Middle frontal gyrus (tissue), 1 donor: ENCODE results near the gene BMP5.

Experiments used
- DNase-seq: peaks from one replicate; pipeline ENCODE4 v3.0.0-alpha.2; 2015; ENCODE audit warnings: low spot score; ENCODE audit errors: extremely low spot score

Gene BMP5

DNA sequence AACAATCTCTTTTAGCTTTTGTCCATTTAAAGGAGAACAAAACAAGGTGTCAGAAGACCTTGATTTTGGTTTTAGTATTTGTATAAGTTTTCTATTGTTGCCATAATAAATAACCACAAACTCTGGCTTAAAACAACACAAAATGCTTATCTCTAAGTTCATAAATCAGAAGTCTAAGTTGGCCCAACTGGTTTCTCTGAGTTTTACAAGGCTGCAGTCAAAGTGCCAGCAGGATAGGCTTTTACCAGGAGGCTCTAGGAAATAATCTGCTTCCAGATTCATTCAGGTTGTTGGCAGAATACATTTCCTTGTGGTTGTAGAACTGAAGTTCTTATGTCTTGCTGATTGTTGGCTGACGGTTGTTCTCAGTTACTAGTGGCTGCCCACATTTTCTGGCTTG is 149.2 kb downstream of the BMP5 start:
- no peak for DNase-seq

DNA sequence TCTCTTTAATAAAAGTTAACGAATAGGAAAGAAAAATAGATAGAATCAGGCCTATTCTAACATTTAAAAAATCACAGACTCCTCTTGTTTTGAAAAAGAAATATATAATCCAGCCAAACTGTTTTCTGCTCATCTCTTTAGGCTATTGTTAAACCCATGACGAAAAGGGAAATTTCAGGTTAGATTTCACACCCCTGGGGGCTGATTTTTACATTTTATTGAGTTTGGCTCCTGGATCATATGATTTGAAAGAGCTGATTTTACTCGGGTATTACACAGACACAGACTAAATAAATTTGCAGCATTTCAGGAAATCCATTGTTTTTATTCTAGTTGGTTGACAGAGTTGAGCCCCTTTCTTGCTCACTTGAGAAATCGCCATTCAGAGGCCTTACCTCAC is 160.6 kb downstream of the BMP5 start:
- DNase-seq = no peak

DNA sequence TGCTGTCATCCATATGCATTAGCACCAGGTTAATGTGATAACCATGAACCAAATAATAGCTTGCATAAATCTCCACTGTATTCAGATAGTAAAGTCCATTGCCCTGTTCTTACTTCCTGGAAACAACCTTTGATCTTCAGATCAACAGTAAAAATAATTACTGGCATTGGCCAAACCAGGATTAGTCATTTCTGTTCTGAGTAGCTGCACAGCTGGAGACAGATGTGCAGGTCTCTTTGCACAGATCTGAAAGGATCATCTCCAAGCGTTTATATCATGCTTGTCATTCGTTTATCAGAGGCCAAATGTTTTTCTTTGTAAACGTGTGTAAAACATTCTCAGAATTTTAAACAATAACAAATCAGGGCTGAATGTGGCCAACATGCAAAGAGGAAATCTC is 162.0 kb downstream of the BMP5 start:
- DNase-seq = no peak

DNA sequence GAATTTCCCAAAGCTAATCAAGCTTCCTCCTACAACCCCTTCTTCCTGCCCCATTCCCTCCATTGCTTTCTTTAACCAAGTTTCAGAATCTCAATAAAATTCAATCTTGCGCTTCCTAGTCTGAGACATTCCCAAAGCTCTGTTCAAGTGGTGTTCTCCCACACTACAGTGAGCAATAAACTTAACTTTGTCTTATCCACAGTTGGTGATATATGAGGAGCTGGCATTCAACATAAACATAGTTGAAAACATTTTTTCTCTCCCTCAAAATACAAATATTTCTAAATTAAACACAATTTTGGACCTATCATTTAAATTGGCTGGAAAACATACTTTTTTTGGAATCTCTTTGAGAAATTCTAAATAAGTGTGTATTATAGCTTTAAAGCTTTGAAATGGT is 166.7 kb downstream of the BMP5 start:
- no peak for DNase-seq

DNA sequence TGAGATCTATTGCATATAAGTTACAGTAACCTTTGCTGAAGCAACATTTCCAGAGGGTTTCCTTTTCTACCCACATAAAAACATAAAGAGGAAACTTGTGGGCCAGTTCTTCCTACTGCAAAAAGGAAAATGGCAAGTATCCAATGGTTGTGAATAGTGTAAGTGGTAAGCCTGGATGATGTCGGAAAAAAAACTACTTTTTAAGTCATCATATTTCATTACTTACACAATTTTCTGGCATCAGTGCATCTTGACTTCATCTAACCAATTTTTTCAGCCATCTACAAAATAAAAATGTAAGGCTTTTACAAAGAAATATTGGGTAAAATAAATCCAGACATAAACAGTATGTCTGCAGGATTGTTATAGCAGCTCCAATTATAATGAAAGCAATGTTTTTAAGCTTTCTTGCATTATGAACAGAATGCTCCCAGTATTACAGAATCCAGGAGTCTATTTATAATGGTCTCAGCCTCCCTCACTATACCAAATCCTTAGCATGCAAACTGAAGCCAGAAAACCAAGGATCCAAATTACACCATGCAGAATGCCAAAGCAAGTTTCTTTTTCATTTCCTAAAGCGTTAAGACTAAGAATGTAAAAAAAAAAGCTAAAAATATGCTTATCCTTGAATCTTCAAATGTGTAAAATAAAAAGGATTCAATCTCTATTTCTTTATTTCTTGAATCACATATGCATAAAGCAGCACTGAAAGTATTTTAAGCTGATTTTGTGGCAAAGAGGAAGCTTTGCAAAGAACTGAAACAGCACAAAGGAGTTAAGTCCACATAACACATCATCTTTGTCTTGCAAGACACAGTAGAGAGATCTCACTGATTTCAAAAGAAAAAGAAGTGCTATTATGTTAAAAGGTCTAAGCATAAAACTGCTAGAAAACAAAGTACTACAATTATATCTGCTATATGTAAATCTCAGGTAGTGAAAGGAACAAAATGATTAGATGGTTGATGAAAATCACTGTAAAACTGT is 169.6 kb downstream of the BMP5 start:
- peak; percentile 26 for DNase-seq

DNA sequence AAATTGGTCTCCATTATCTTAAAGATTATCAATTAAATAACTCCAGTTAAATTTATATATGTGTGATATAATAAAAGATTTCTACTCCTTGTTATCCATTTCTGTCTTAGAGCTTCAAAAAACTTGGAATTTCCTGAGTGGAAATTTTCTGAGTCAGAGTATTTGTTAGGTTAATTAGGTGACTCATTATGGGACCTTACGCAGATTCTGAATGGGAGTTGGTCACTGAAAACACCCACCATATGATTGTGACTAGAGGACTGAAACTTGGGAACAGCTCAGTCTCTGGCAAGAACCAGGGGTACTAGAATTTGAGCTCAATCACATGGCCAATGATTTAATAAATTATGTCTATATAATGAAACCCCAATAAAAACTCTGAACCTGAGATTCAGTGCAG is 171.0 kb downstream of the BMP5 start:
- DNase-seq = no peak
